Ascending aorta (tissue), 2 donors: ENCODE measurements around the gene PLCB2. TPM values are rescaled to one million over a fixed set of nuclear protein-coding genes. Genes with fewer than 3 reads are reported as not detected.
A peak's percentile ranks its signal among the peaks of the same experiment; 100 is the strongest.

ENCODE experiments used
- DNase-seq, 2 donors: peaks; one replicate each; pipeline ENCODE4 v3.0.0-alpha.2; 2019; ENCODE audit warnings: low spot score in 2 of 2
- H3K27ac ChIP-seq, 2 donors: fragments of 200-600 bp; sonication (generic); one replicate each; pipeline ENCODE4 v1.5.1; 2016 to 2017; ENCODE audit warnings: mild to moderate bottlenecking in 1 of 2
- H3K27me3 ChIP-seq: fragments of 200-600 bp; sonication (generic); one replicate; pipeline ENCODE4 v1.5.1; 2017
- H3K36me3 ChIP-seq, 2 donors: fragments of 200-600 bp; sonication (generic); one replicate each; pipeline ENCODE4 v1.5.1; 2016
- H3K4me1 ChIP-seq, 2 donors: fragments of 200-600 bp; sonication (generic); one replicate each; pipeline ENCODE4 v1.5.1; 2016 to 2017; ENCODE audit warnings: mild to moderate bottlenecking in 1 of 2
- H3K4me3 ChIP-seq, 2 donors: fragments of 200-600 bp; sonication (generic); one replicate each; pipeline ENCODE4 v1.5.1; 2016 to 2017; ENCODE audit warnings: mild to moderate bottlenecking in 1 of 2
- H3K9me3 ChIP-seq, 2 donors: fragments of 200-600 bp; sonication (generic); one replicate each; pipeline ENCODE4 v1.5.1; 2016
- intact Hi-C: fragments of 100-400 bp; cut with DNase I; formaldehyde crosslinking; loops from one replicate; pipeline ENCODE4 v1.15.1; 2023
- total RNA-seq: library from RNA; depleted of rRNA; stranded (reverse); fragments of >200 nt; gene quantifications from one replicate; pipeline ENCODE4 v1.1.0, GENCODE V29; 2016
- TF ChIP-seq, protein P1 (sequence below), 3 experiments: fragments of 200-600 bp in 2 of 3; fragments of 450-650 bp in 1 of 3; sonication (generic) in 2 of 3; IDR thresholded peaks; one replicate each; pipeline ENCODE4 v1.5.1; 2016 to 2019; ENCODE audit warnings: antibody characterized with exemption in 3 of 3, mild to moderate bottlenecking in 1 of 3, moderate library complexity in 1 of 3

The PLCB2 gene
- total RNA-seq, 1 donor from 2014 or later, result 6.9 TPM

DNA sequence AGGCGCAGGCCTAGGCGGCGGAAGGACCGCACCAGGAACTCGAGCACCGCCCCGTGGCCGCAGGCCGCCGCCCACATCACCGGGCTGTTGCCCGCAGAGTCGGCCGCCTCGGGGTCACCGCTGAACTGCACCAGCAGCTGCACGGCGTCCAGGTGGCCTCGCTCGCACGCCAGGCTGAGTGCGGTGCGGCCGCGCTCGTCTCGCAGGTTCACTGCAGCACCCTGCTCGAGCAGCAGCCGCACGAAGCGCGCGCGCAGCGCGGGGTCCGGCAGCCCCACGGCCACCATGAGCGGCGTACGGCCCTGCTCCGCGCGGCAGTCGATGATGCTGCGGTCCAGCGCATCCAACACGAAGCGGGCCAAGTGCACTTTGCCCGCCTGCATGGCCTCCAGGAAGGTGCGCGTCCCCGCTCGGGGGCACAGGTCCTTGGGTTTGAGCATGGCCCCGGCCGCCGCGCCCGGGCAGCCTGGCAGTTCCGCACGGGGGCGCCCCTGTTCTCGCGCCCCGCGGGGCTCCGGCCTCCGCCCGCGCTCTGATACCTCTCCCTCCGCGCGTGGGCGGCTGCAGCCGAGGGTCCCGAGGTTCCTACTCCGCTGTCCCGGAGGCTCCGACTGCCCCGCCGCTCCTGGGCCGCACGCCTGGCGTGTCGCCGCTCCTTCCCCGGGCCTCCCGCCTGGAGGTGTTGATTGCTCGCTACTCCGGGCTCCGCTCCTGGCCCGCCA lies 25.4 kb downstream of the PLCB2 start:
- H3K36me3 ChIP-seq, result no peaks in the 10 kb centered on the region

DNA sequence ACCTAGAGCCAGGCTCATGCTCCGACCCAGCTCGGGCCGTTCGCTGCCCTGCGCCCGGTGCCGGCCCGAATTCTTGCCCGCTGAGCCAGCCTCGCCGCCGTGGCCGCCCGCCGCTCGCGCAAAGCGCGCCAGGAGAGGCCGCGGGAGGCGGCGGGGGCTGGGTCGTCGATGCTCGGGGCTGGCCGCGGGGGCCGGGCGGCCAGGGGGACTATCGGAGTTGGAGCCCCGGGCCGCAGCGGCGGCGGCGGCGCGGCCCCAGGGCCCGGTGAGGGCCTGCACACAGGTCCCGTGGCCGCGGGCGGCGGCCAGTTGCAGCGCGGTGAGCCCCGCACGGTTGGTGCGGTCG lies 26.0 kb downstream of the PLCB2 start:
- Histone ChIP-seq H3K36me3 (no peaks in the 10 kb centered on the region), H3K27me3 (peaks cover 36% of the 10 kb centered on the region), H3K9me3 (no peaks in the 10 kb centered on the region), H3K27ac (no peak overlapping the region), H3K4me1 (peaks cover 21 to 26% of the 10 kb centered on the region in 2 donors), H3K4me3 (peak overlapping the region; percentile 54 to 68)
- no peak for DNase-seq
- TF ChIP-seq, protein P1, sequence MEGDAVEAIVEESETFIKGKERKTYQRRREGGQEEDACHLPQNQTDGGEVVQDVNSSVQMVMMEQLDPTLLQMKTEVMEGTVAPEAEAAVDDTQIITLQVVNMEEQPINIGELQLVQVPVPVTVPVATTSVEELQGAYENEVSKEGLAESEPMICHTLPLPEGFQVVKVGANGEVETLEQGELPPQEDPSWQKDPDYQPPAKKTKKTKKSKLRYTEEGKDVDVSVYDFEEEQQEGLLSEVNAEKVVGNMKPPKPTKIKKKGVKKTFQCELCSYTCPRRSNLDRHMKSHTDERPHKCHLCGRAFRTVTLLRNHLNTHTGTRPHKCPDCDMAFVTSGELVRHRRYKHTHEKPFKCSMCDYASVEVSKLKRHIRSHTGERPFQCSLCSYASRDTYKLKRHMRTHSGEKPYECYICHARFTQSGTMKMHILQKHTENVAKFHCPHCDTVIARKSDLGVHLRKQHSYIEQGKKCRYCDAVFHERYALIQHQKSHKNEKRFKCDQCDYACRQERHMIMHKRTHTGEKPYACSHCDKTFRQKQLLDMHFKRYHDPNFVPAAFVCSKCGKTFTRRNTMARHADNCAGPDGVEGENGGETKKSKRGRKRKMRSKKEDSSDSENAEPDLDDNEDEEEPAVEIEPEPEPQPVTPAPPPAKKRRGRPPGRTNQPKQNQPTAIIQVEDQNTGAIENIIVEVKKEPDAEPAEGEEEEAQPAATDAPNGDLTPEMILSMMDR (IDR thresholded peaks at IDR 0.05), result no peak
- intact Hi-C loops, result loop anchor here (5.0 kb wide), 1 partner anchor 86 kb away; no protein-coding TSS in a partner anchor

More for the DNA sequence above, 25.4 kb downstream of the PLCB2 start:
- no peak for DNase-seq
- TF ChIP-seq, protein P1 (IDR thresholded peaks at IDR 0.05), result peak; percentile 3 to 28 (median 5)
- Histone ChIP-seq H3K4me3 (peak overlapping the region; percentile 54 to 68), H3K9me3 (no peaks in the 10 kb centered on the region), H3K27ac (no peak overlapping the region), H3K4me1 (peaks cover 21 to 26% of the 10 kb centered on the region in 2 donors), H3K27me3 (peaks cover 36% of the 10 kb centered on the region)
- intact Hi-C loops, result loop anchor here (5.0 kb wide), 1 partner anchor 85 kb away; no protein-coding TSS in a partner anchor

DNA sequence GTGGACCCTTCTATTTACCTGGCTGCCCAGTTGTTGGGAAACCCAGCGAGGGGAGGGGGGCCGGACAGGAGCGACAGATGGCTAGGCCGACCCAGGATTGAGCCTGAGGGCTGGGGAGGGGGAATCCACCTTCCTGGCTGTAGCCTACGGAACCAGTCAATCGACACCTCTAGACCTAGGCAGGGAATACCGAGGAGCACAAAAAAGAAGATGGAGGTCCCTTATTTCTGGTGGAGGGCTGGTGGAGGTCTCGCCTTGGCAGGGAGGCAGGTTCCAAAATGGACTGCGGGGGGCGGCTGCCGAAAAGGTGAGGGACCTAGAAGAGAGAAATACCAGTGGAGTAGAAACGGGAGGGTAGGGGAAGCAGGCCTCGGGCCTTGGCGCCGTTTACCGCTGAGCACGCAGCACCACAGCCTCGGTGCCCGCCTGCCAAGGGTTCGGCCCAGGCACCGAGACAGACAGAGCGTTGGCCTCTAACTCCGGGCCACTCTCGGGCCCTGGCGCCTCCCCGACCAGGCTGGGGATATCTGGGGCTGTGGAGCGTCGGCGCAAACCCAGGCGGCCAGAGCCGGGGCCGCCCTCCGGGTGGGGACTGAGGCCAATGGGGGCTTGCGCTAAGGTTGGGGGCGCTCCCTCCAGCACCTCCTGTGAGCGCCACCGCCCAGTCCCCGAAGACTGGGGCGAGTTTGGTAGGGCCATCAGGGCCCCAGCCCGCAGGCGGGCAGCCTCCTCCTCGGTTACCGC lies 26.5 kb downstream of the PLCB2 start:
- no peak overlapping the region for H3K27ac ChIP-seq
- H3K27me3 ChIP-seq, result peaks cover 36% of the 10 kb centered on the region
- no peaks in the 10 kb centered on the region for H3K36me3 ChIP-seq
- H3K4me3 ChIP-seq, result peak overlapping the region; percentile 54 to 68
- no peak for DNase-seq
- intact Hi-C loops, result loop anchor here (5.0 kb wide), 1 partner anchor 86 kb away; no protein-coding TSS in a partner anchor
- TF ChIP-seq, protein P1 (IDR thresholded peaks at IDR 0.05), result no peak
- no peaks in the 10 kb centered on the region for H3K9me3 ChIP-seq
- peaks cover 21 to 26% of the 10 kb centered on the region in 2 donors for H3K4me1 ChIP-seq

DNA sequence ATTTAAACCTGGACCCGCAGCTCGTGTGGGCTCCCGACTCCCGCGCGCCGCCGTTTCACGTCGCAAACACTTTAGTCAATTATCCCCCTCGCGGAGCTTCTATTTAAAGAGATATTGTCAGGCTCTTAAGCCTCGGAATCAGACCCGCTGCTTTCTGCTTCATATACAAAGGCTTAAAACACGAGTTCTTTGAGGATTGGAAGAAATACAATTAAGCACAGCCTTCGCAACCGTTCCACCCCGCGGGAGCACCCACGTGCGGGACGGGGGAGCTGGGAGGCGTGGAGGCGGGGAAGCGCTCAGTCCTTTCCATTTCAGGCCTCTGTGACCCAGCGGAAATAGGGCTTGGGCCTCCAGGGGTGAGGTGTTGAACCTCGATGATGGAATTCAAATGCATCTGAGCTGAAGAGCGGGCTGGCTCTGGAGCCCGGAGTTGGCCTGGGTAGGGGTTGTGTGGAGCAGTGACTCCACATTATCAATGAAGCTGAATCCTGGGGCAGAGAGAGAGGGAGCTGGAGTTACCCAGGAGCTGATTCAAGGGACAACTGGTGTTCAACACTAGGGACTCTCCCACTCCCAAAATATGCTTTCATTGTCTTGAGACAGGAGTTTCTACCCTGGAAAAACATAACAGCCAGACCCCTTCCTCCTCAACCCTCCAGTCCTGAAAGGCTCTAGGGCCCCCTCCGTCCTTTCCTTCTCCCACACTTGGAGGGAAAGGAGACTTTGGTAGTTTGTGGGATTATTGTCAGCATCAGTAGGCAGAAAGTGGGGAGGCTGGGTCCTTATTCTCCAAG lies 27.3 kb downstream of the PLCB2 start:
- DNase-seq, result no peak
- peaks cover 36% of the 10 kb centered on the region for H3K27me3 ChIP-seq
- no peaks in the 10 kb centered on the region for H3K9me3 ChIP-seq
- TF ChIP-seq, protein P1 (IDR thresholded peaks at IDR 0.05), result no peak
- H3K27ac ChIP-seq, result no peak overlapping the region
- peaks cover 21 to 26% of the 10 kb centered on the region in 2 donors for H3K4me1 ChIP-seq
- H3K4me3 ChIP-seq, result no peak overlapping the region
- intact Hi-C loops, result loop anchor here (5.0 kb wide), 1 partner anchor 87 kb away; no protein-coding TSS in a partner anchor
- H3K36me3 ChIP-seq, result no peaks in the 10 kb centered on the region

DNA sequence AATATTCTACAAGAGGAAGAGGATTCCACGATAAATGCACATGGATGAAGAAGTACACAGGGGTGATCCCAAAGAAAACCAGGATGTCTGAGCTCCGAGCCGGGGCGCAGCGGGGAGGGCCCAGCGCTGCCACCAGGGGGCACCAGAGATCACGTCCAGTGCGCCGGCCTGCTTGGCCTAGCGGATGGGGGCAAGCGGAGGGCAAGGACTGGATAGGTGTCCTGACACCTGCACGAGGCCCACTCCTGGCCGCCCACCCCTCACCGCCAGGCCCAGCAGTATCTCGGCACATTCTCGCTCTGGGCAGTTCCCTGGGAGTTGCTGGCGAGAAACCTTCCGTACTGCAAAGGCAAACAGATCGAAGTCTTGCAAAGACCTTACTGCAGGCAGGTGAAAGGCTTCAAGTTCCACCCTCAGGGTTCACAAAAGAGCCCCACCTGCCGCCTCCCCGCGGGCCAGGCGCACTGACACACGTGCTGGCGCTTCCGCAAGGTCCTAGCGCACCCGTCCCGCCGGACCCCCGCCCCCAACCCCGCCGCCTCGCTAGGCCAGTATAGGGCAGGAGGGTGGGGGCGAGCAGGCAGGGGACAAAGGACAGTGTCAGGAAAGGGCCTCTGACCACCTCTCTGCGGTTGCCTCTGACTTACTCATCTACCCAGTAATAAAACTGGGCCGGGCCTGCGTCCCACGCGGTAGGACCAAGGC lies 28.1 kb downstream of the PLCB2 start:
- peak in 1 of 2 donors; percentile 80 for DNase-seq

More for the DNA sequence above, 28.1 kb downstream of the PLCB2 start:
- TF ChIP-seq, protein P1 (IDR thresholded peaks at IDR 0.05), result peak; percentile 89 to 100 (median 99)
- intact Hi-C loops, result loop anchor here (1.0 to 5.0 kb wide), 2 partner anchors 88 to 143 kb away; no protein-coding TSS in a partner anchor
- Histone ChIP-seq H3K4me3 (peak overlapping the region in 1 of 2 donors; percentile 4), H3K27me3 (peaks cover 36% of the 10 kb centered on the region), H3K9me3 (no peaks in the 10 kb centered on the region), H3K36me3 (no peaks in the 10 kb centered on the region), H3K4me1 (peaks cover 21 to 26% of the 10 kb centered on the region in 2 donors), H3K27ac (no peak overlapping the region)
